Stimulated activated CD8-positive, alpha-beta memory T cell treated with anti-CD3 and anti-CD28 coated beads, Interleukin-4, amount 100 ng/mL, for 1 hour (primary cell): ENCODE measurements around the gene ARID3B.
"Not testable (repeated sequence)": the region's sequence is repeated elsewhere in the genome, so short reads cannot be mapped to it uniquely, and the experiment has no call there.

Experiments used
- DNase-seq, 2 donors: peaks; one replicate each; pipeline ENCODE4 v3.0.0-alpha.2; 2020; ENCODE audit warnings: low read depth in 2 of 2, low spot score in 1 of 2

Gene ARID3B

DNA sequence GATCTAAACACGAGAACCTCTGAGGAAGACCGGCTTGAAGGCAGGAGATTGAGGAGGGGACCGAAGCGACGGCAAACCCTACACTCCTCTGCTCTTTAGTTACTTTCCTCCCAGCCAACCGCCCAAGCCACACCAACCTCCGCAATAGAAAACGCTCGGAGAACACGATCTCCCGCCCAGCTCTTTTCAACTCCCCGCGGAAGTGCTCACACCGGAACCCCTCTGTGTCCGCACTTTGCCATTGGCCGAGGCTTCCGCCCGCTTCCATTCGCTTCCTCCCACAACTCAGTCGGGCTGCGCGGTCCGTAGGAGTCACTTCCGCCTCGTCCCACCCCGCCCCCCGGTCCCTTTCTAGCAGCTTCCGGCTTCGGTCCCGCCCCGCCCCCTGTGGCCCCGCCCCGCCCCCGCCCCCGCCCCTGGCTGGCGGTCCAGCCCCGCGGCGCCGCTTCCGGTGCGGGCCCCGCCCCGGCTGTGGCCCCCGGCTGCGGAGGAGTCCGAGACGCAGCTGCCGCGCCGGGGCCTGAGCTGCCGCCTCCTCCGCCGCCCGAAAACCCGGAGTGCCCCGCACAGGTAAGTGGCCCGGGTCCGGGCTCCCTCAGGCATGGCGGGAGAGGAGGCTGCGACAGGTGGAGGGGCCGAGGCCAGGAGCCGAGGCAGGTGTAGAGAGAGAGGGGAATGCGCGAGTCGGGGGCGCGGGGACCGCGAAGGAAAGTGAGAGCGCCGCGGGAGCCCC is at the start of gene ARID3B:
Gene ARID3B, plus strand, starts transcription at position 460 of the 733 bp plus-strand sequence. CDS start 2,717 bp downstream, outside the sequence.
- DNase-seq, result peak; percentile 83 to 94

GRCh38 chr15:74496648-74497047 is 44.4 kb upstream of the ARID3B start:
- no peak for DNase-seq

DNA sequence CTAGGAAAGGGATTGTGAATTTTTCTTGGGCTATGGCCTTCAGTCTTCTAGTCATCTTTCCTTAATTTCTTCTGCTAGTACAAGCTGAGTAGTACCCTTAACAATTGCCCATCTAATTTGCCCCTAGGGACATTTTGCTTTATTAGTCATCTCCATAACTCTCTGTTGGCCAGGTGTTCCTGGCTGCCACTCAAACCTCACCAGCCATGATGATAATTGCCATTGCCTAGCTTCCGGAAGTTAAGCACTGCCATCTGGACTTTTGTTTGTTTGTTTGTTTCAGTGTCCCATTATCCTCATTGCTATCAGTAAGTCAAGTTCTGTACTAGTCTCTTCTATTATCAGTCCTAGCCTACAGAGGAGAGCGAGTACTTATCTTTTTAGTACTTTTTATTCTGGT is 43.4 kb upstream of the ARID3B start:
- no peak for DNase-seq

DNA sequence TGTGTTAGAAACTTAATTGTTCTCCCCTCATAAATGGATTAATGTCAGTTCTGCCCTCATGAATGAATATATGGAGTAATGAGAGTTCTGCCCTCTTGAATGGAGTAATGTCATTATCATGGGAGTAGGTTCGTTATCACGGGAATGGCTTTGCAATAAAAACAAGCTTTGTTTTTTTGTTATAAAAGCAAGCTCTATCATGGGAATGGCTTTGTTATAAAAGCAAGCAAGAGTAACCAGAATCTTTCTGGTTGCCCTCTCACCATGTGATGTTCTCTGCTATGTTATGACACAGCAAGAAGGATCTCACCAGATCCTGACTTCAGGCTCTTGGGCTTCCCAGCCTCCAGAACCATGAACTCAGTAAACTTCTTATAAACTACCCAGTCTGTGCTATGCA is 41.7 kb upstream of the ARID3B start:
- DNase-seq, result no peak

- DNase-seq, result no peak
Observed at GRCh38 chr15:74500401-74500800, 40.6 kb upstream of the ARID3B start.

GRCh38 chr15:74502301-74502700 is 38.7 kb upstream of the ARID3B start:
- no peak for DNase-seq

- no peak for DNase-seq
Observed at GRCh38 chr15:74504418-74504817, 36.6 kb upstream of the ARID3B start.

GRCh38 chr15:74504836-74505235 is 36.2 kb upstream of the ARID3B start:
- DNase-seq, result no peak

- no peak for DNase-seq
Observed at GRCh38 chr15:74505837-74506514, 35.0 kb upstream of the ARID3B start.

DNA sequence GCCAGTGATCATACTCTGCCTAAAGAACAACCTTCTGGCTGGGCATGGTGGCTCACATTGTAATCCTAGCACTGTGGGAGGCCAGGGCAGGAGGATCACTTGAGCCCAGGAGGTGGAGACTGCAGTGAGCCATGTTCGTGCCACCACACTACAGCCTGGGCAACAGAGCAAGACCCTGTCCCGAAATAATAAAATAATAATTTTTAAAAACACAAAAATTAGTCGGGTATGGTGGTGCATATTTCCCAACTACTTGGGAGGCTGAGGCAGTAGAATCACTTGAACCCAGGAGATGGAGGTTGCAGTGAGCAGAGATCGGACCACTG is 34.5 kb upstream of the ARID3B start:
- DNase-seq, result no peak

GRCh38 chr15:74511583-74511982 is 29.4 kb upstream of the ARID3B start:
- DNase-seq, result no peak

GRCh38 chr15:74514059-74514458 is 27.0 kb upstream of the ARID3B start:
- not testable (repeated sequence) for DNase-seq

DNA sequence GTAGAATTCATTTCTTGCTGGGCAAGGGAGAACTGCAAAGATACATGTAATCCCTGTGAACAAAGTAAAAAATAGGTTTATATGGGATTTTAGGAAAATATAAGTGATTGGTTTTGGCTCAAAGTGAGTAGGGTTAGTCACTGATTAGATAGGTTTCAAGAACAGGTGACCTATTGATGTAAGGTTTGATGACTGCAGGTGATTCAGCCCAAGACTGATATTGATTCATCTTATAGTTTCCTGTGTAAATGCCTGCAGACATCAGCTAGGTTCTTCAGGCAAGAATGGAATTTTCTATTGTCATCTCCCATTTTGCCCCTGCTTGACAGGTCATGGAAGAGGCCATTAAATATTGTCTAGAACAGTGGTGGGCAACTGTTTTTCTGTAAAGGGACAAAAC is 23.9 kb upstream of the ARID3B start:
- no peak for DNase-seq

DNA sequence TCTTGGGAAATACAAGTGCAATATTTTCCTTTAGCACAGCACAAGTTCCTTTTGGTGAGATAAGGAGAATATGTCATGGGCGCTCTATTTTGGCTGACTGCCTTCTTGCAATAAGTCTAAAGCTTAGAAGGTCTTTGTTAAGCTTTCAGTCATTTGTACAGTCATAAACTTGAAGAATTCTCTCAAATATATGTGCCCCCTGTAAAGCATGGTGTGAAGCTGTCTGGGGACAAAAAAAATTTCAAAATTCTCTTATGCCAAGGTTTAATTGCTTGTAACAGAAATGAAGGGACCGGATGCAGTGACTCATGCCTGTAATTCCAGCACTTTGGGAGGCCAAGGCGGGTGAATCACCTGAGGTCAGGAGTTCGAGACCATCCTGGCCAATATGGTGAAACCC is 21.7 kb upstream of the ARID3B start:
- no peak for DNase-seq

- DNase-seq, result no peak
Observed at GRCh38 chr15:74520407-74520806, 20.6 kb upstream of the ARID3B start.

DNA sequence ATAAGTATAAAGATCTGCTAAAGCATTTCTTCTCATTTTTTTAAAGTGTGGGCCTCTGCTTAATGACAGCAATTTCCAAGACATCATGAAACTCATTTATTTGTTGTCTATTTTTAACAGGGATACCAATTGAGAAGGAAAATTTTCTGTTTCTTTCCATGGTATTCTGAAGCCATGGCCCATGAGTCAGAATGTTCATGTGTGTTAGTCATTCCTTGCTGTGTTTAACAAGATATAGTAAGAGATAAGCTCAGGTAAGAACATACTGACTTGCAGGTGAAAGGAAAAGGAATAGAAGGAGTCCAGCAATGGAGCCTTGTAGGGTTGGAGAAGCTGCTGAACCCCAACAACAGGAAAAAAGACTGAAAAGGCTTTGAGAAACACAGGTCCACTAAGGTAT is 17.0 kb upstream of the ARID3B start:
- no peak for DNase-seq

DNA sequence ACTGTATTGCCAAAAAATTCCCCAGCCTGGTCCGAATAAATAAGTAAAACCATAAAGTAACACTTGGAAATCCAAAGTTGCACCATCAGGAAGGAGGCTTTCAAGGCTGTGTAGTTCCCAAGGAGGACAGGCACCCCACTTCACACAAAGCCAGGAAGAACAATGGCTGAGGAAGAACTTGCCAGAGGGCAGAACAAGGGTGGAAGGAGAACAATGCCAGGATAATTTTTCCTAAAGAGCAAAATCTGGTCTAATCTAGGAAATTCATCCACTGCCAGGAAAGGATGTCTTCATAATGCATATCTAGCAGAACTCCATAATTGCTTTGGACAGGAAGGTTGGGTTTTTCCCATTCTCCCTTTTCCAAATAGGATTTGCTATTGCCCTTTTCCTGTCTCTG is 15.7 kb upstream of the ARID3B start:
- no peak for DNase-seq

GRCh38 chr15:74525945-74526344 is 15.1 kb upstream of the ARID3B start:
- DNase-seq, result no peak

DNA sequence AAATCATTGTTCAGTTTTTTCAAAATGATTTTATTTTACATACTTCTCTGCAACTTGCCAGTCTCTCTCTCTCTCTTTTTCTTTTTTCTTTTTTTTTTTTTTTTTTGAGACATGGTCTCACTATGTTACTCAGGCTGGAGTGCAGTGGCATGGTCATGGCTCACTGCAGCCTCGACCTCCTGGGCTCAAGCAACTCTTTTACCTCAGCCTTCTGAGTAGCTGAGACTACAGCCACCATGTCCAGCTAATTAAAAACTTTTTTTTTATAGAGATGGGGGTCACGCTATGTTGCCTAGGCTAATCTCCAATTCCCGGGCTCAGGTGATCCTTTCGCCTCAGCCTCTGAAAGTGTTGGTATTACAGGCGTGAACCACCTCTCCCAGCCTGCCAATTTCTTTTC is 12.1 kb upstream of the ARID3B start:
- no peak for DNase-seq

- DNase-seq, result no peak
Observed at GRCh38 chr15:74529921-74530320, 11.1 kb upstream of the ARID3B start.

- no peak for DNase-seq
Observed at GRCh38 chr15:74530771-74531143, 10.3 kb upstream of the ARID3B start.

GRCh38 chr15:74531144-74531811 is 9.7 kb upstream of the ARID3B start:
- DNase-seq, result no peak
